ENCODE measurements around the gene SF3A2.

DNA sequence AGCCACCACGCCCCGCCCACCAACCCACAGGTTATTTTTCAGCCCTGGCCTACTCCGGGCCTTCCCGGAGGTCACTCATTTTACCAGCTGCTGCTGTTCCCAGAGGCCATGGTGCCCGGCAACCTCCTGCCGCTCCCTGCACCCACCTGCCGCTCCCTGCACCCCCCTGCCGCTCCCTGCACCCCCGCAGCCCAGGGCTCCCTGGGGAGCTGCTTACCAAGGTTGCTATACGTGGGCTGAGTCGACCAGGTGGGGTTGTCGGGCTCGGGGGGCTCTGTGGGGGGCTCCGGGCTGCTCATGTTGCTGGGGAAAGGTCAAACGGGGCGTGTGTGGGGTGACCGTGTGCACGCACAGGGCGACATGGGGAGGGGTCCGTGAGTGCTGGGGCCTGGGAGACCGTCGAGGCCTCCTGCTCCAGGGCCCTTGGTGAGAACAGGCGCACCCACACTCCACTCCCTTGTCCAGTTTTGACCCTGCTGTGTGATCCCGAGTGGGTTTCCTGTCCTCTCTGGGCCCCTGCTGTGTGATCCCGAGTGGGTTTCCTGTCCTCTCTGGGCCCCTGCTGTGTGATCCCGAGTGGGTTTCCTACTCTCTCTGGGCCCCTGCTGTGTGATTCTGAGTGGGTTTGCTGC lies 44.1 kb downstream of the SF3A2 start:
- TF ChIP-seq TOX (CRISPR knock-in tag; IDR thresholded peaks at IDR 0.05; ENCODE audit: borderline replicate concordance) (no peak), ZNF8 (CRISPR knock-in tag; IDR thresholded peaks at IDR 0.05) (no peak), ISL1 (CRISPR knock-in tag; IDR thresholded peaks at IDR 0.05) (no peak), RARB (CRISPR knock-in tag; IDR thresholded peaks at IDR 0.05) (no peak), TCF4 (CRISPR knock-in tag; IDR thresholded peaks at IDR 0.05; ENCODE audit: borderline replicate concordance) (no peak), ZFP3 (CRISPR knock-in tag; IDR thresholded peaks at IDR 0.05) (no peak), ZNF70 (CRISPR knock-in tag; IDR thresholded peaks at IDR 0.05) (no peak), GLIS3 (CRISPR knock-in tag; IDR thresholded peaks at IDR 0.05) (no peak), ZFP30 (CRISPR knock-in tag; IDR thresholded peaks at IDR 0.05) (no peak), ZC3H10 (CRISPR knock-in tag; IDR thresholded peaks at IDR 0.05) (no peak), PPARA (CRISPR knock-in tag; IDR thresholded peaks at IDR 0.05; ENCODE audit: borderline replicate concordance) (no peak), CREB5 (CRISPR knock-in tag; IDR thresholded peaks at IDR 0.05; ENCODE audit: low read depth) (no peak)
- TF ChIP-seq, protein P1, sequence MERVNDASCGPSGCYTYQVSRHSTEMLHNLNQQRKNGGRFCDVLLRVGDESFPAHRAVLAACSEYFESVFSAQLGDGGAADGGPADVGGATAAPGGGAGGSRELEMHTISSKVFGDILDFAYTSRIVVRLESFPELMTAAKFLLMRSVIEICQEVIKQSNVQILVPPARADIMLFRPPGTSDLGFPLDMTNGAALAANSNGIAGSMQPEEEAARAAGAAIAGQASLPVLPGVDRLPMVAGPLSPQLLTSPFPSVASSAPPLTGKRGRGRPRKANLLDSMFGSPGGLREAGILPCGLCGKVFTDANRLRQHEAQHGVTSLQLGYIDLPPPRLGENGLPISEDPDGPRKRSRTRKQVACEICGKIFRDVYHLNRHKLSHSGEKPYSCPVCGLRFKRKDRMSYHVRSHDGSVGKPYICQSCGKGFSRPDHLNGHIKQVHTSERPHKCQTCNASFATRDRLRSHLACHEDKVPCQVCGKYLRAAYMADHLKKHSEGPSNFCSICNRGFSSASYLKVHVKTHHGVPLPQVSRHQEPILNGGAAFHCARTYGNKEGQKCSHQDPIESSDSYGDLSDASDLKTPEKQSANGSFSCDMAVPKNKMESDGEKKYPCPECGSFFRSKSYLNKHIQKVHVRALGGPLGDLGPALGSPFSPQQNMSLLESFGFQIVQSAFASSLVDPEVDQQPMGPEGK (CRISPR knock-in tag; IDR thresholded peaks at IDR 0.05; ENCODE audit: borderline replicate concordance): no peak
